Prostate gland (tissue), 2 donors: ENCODE results near the gene OTOG. TPM values are rescaled to one million over a fixed set of nuclear protein-coding genes. Genes with fewer than 3 reads are reported as not detected.

Experiments used
- DNase-seq: peaks from one replicate; pipeline ENCODE4 v3.0.0-alpha.2; 2019; ENCODE audit warnings: low spot score
- H3K27ac ChIP-seq, 2 donors: fragments of 200-600 bp; sonication (generic); 2 replicates each; pipeline ENCODE4 v1.5.1; 2017 to 2019
- H3K27me3 ChIP-seq: fragments of 200-600 bp; sonication (generic); replicated peaks from 2 replicates; pipeline ENCODE4 v1.5.1; 2019; ENCODE audit not compliant: insufficient read depth
- H3K36me3 ChIP-seq, 2 donors: fragments of 200-600 bp; sonication (generic); 1 replicate in 1 of 2; 2 replicates in 1 of 2; pipeline versions ENCODE4 v1.5.1 to v1.8.1; 2017 to 2019
- H3K4me1 ChIP-seq: fragments of 200-600 bp; sonication (generic); replicated peaks from 2 replicates; pipeline ENCODE4 v1.5.1; 2019
- H3K4me3 ChIP-seq, 2 donors: fragments of 200-600 bp; sonication (generic); 2 replicates each; pipeline ENCODE4 v1.5.1; 2017 to 2019
- H3K9me3 ChIP-seq: fragments of 200-600 bp; sonication (generic); 2 replicates; pipeline ENCODE4 v1.5.1; 2017
- CTCF ChIP-seq, 4 experiments: fragments of 200-600 bp in 2 of 4; fragments of 450-650 bp in 2 of 4; sonication (generic) in 2 of 4; IDR thresholded peaks; 1 replicate in 3 of 4; 2 replicates in 1 of 4; pipeline ENCODE4 v1.5.1; 2016 to 2019; ENCODE audit warnings: antibody characterized with exemption in 4 of 4, mild to moderate bottlenecking in 2 of 4, moderate library complexity in 2 of 4
- POLR2A ChIP-seq: fragments of 450-650 bp; IDR thresholded peaks from one replicate; pipeline ENCODE4 v1.6.1; 2016; ENCODE audit warnings: antibody characterized with exemption, mild to moderate bottlenecking
- POLR2AphosphoS5 ChIP-seq: sonication (generic); formaldehyde crosslinking; IDR thresholded peaks from one replicate; pipeline ENCODE4 v1.6.1; 2017; ENCODE audit warnings: antibody characterized with exemption
- WGBS: methylation state at CpG from one replicate; pipeline ENCODE4 v1.1.5; 2018; 5-methylcytosine and 5-hydroxymethylcytosine counted together
- intact Hi-C: fragments of 100-400 bp; cut with DNase I; formaldehyde crosslinking; loops from one replicate; pipeline ENCODE4 v1.14.2; 2022
- total RNA-seq, 2 donors: library from RNA; depleted of rRNA; stranded (reverse); fragments of >200 nt; gene quantifications; one replicate each; pipeline ENCODE4 v1.1.0, GENCODE V29; 2016

OTOG gene
- total RNA-seq, 2 donors from 2014 or later, result 0.34 TPM; not detected in 1

- 91% methylated on average over 9 of the region's 9 CpGs for WGBS
- DNase-seq, result no peak
- H3K4me1 ChIP-seq, result no peaks in the 10 kb centered on the region
- TF ChIP-seq CTCF (IDR thresholded peaks at IDR 0.05) (no peak), POLR2A (no peak), POLR2AphosphoS5 (no peak)
- no peaks in the 10 kb centered on the region for H3K36me3 ChIP-seq
- no peak overlapping the region for H3K4me3 ChIP-seq
- H3K27ac ChIP-seq, result no peak overlapping the region
- intact Hi-C loops, result no loop called here
- H3K9me3 ChIP-seq, result no peaks in the 10 kb centered on the region
- H3K27me3 ChIP-seq, result no peaks in the 10 kb centered on the region
Measured at GRCh38 chr11:17561526-17561925, 14.5 kb downstream of the OTOG start.

- no peak for TF ChIP-seq CTCF (IDR thresholded peaks at IDR 0.05)
- no peak for TF ChIP-seq POLR2AphosphoS5
- TF ChIP-seq POLR2A, result no peak
- Histone ChIP-seq H3K27me3 (no peaks in the 10 kb centered on the region), H3K27ac (no peak overlapping the region), H3K4me1 (no peaks in the 10 kb centered on the region), H3K4me3 (no peak overlapping the region), H3K9me3 (no peaks in the 10 kb centered on the region), H3K36me3 (no peaks in the 10 kb centered on the region)
- DNase-seq, result no peak
- intact Hi-C loops, result no loop called here
Measured at GRCh38 chr11:17563231-17563646, 16.2 kb downstream of the OTOG start.

- Histone ChIP-seq H3K27me3 (no peaks in the 10 kb centered on the region), H3K9me3 (no peaks in the 10 kb centered on the region), H3K4me1 (no peaks in the 10 kb centered on the region), H3K27ac (no peak overlapping the region), H3K4me3 (no peak overlapping the region), H3K36me3 (no peaks in the 10 kb centered on the region)
- no peak for DNase-seq
- no peak for TF ChIP-seq POLR2AphosphoS5
- no peak for TF ChIP-seq POLR2A
- no peak for TF ChIP-seq CTCF (IDR thresholded peaks at IDR 0.05)
- WGBS, result 78% methylated on average over 4 of the region's 4 CpGs
- intact Hi-C loops, result no loop called here
Measured at GRCh38 chr11:17563961-17564686, 17.1 kb downstream of the OTOG start.

- H3K27me3 ChIP-seq, result no peaks in the 10 kb centered on the region
- no peak overlapping the region for H3K4me3 ChIP-seq
- H3K36me3 ChIP-seq, result no peaks in the 10 kb centered on the region
- H3K9me3 ChIP-seq, result no peaks in the 10 kb centered on the region
- no peak for TF ChIP-seq POLR2A
- no peak for TF ChIP-seq POLR2AphosphoS5
- no peak for TF ChIP-seq CTCF (IDR thresholded peaks at IDR 0.05)
- intact Hi-C loops, result no loop called here
- DNase-seq, result no peak
- H3K27ac ChIP-seq, result no peak overlapping the region
- 56% methylated on average over 2 of the region's 2 CpGs for WGBS
- no peaks in the 10 kb centered on the region for H3K4me1 ChIP-seq
Measured at GRCh38 chr11:17564687-17565042, 17.6 kb downstream of the OTOG start.

GRCh38 chr11:17568944-17569343 is 21.9 kb downstream of the OTOG start:
- no peak for TF ChIP-seq POLR2AphosphoS5
- no peak for TF ChIP-seq CTCF (IDR thresholded peaks at IDR 0.05)
- TF ChIP-seq POLR2A, result no peak
- Histone ChIP-seq H3K9me3 (no peaks in the 10 kb centered on the region), H3K36me3 (no peaks in the 10 kb centered on the region), H3K27ac (no peak overlapping the region), H3K4me1 (no peaks in the 10 kb centered on the region), H3K27me3 (no peaks in the 10 kb centered on the region), H3K4me3 (no peak overlapping the region)
- no peak for DNase-seq
- intact Hi-C loops, result no loop called here
- WGBS, result 83% methylated on average over 4 of the region's 4 CpGs
